NCI-H2227 (cell line): ENCODE measurements around the gene KIF6.
"Not testable (repeated sequence)": the region's sequence is repeated elsewhere in the genome, so short reads cannot be mapped to it uniquely, and the experiment has no call there.

Experiments used
- DNase-seq: peaks from one replicate; lab custom pipeline; 2025; ENCODE audit not compliant: unreplicated experiment; lab: John Stamatoyannopoulos, UW

KIF6 gene

DNA sequence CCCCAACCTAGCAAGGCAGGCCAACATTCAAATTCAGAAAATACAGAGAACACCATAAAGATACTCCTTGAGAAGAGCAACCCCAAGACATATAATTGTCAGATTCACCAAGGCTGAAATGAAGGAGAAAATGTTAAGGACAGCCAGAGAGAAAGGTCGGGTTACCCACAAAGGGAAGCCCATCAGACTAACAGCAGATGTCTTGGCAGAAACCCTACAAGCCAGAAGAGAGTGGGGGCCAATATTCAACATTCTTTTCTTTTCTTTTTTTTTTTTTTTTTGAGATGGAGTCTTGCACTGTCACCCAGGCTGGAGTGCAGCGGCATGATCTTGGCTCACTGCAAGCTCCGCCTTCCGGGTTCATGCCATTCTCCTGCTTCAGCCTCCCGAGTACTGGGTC, 215.4 kb downstream of the KIF6 start:
- not testable (repeated sequence) for DNase-seq

DNA sequence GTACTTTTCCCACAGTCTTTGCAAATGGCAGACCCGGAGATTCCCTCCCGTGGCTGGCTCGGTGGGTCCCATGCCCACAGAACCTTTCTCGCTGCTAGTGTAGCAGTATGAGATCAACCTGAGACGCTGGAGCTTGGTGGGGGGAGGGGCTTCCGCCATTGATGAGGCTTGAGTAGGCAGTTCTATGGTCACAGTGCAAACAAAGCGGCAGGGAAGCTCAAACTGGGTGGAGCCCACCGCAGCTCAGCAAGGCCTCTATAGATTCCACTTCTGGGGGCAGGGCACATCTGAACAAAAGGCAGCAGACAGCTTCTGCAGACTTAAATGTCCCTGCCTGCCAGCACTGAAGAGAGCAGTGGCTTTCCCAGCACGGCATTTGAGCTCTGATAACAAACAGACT, 216.7 kb downstream of the KIF6 start:
- no peak for DNase-seq

DNA sequence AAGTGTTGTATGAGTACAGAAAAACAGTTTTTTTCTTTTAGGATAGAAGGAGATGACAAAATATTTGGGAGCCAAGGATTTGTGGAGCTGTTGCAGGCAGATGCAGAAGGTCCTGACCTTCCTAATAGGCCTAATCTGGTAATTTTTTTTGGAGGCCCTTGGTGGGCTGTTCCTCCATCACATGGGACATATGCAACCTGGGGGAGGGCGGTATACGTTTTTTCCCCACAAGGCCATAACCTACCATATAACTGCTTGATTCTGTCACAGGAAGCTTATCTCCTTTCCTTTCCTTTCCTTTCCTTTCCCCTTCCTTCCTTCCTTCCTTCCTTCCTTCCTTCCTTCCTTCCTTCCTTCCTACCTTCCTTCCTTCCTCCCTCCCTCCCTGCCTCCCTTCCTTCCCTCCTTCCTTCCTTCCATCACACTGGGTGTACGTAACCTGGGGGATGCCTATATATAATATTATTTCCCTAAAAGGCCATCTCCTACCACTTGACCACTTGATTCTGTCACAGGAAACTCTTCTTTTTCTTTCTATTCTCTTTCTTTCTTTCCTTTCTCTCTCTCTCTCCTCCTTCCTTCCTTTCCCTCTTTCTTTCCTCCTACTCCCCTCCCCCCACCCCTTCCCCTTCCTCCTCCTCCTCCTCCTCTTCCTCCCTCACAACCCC, 217.7 kb downstream of the KIF6 start:
- no peak for DNase-seq

- not testable (repeated sequence) for DNase-seq
These were observed 222.7 kb downstream of the KIF6 start for GRCh38 chr6:39502362-39502955.

- DNase-seq = no peak
These were observed 226.2 kb downstream of the KIF6 start for GRCh38 chr6:39499053-39499452.

GRCh38 chr6:39498096-39498495, 227.1 kb downstream of the KIF6 start:
- DNase-seq = no peak

DNA sequence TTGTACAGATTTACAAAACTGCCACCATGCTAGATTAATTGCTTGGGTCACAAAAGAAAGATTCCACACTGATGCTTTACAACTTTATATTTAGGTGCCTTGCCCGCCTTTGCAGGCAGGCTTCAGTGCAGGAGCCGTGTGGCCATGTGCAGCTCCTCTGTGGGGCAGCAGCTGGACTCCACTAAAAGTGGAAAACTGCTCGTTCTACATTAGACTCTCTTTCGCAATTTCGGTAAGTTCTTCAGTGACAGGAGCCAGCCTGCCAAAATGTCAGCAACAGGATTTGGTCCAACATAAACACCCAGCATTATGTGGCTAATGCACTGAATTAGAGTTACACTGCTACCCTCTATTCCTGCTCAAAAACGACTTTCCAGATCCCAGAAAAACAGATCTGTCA, 228.3 kb downstream of the KIF6 start:
- no peak for DNase-seq

DNA sequence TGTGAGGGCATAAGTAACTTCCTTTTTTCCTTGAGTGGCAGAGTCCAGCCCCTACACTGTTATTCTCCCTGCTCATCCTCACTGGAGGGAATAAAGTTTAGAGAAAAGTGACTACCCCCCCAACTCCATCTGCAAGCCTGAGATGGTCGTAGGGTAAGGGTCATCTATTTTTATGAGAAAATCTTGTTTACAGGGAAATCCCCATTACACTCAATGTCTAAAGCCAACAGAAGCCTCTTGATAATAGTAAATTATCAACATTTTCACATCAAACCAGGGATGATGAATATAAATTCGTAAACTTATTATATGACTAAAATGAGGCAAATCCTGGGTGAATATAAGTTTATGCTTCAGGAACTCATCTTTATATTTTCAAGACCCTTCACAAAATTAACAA, 228.8 kb downstream of the KIF6 start:
- no peak for DNase-seq

GRCh38 chr6:39495640-39496039, 229.6 kb downstream of the KIF6 start:
- no peak for DNase-seq

GRCh38 chr6:39494998-39495397, 230.2 kb downstream of the KIF6 start:
- no peak for DNase-seq

GRCh38 chr6:39493777-39494176, 231.4 kb downstream of the KIF6 start:
- no peak for DNase-seq

DNA sequence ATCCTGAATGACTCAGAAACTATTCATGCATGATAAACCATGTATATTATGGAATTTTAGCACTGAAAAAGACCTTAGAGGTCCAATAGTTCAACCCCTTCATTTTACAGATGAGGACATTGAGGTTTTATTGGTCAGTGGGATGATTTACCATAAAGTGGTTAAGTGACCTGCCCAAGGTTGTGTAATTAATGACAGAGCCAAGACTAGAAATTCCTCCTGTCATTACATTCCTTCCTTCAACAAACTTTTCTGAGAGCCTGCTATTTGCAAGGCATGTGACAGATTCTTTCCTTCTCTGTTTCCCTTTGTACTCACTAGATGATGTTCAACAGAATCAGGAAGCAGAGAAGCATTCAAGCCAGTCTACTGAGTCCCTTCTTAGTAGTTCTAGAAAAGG, 232.0 kb downstream of the KIF6 start:
- DNase-seq = no peak

GRCh38 chr6:39490108-39490507, 235.1 kb downstream of the KIF6 start:
- no peak for DNase-seq

- no peak for DNase-seq
These were observed 236.8 kb downstream of the KIF6 start for GRCh38 chr6:39488255-39488879.

GRCh38 chr6:39484276-39484675, 240.9 kb downstream of the KIF6 start:
- no peak for DNase-seq

GRCh38 chr6:39479819-39480218, 245.4 kb downstream of the KIF6 start:
- DNase-seq = not testable (repeated sequence)

DNA sequence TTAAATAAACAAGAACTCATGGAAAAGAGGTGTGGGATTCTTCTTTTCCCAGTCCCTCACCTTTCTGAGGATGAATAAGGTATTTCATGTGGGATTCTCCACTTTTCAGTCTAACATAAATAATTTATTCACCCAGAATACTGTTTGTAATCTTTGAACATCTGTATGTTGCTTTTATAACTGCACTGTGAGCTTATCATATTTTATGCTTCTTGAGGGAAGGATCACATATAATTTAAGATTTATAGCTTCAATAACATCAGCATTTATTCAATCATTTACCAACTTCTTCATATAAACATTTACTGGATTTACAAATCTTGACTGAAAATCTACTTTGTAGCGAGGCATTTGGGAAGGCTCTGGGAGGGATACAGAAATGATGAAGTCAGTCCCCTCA, 248.5 kb downstream of the KIF6 start:
- no peak for DNase-seq

GRCh38 chr6:39476151-39476550, 249.1 kb downstream of the KIF6 start:
- DNase-seq = no peak

- DNase-seq = no peak
These were observed 253.1 kb downstream of the KIF6 start for GRCh38 chr6:39471954-39472659.

GRCh38 chr6:39470506-39470905, 254.7 kb downstream of the KIF6 start:
- no peak for DNase-seq

GRCh38 chr6:39468385-39468784, 256.8 kb downstream of the KIF6 start:
- DNase-seq = no peak

- no peak for DNase-seq
These were observed 258.6 kb downstream of the KIF6 start for GRCh38 chr6:39466631-39467030.
